Measurements from ENCODE around the gene TMPRSS13. TPM values are rescaled to one million over a fixed set of nuclear protein-coding genes. Genes with fewer than 3 reads are reported as not detected.
A peak's percentile ranks its signal among the peaks of the same experiment; 100 is the strongest.

Gene TMPRSS13
- total and polyA plus RNA-seq, 9 of the 15 experiments (the other 6 are each of a cell fraction or from before 2014, with no cell fraction given) = 0.11 to 0.29 (median 0.15) TPM

DNA sequence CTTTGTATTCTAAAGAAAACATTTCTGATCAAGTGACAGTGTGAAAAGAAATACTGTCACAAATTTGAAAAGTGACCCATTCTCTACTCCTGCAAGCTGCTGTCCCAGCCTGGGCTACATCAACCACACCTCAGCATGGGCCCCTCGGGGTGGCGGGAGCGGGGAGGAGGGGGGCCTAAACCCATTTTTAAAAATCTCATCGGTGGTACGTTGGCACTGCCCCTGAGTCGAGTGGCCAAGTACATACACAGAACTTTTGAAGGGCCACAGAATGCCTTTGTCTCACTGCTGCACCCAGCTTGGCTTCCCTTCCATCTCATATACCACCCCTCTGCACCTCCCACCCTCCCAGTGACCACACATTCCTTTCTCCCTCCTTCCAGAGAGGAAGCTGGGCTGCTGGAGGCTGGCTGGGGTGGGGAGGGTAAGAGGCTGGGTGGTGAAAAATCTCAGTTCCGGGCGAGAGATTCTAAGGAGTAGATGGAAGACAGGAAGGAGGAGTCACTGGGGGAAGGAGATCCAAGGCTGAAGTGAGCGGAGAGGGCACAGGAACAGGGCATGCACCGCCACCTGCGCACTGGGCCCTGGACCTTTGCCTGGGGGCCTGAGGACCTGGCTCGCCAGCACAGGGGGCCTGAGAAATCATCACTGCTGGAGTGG, 73.9 kb downstream of the TMPRSS13 start (continued):
- no peak for TF ChIP-seq PYGO2 (tag; IDR thresholded peaks at IDR 0.05)
- TF ChIP-seq ZNF316 (IDR thresholded peaks at IDR 0.05) = no peak
- no peak for TF ChIP-seq TGIF2 (CRISPR knock-in tag; IDR thresholded peaks at IDR 0.05)

DNA sequence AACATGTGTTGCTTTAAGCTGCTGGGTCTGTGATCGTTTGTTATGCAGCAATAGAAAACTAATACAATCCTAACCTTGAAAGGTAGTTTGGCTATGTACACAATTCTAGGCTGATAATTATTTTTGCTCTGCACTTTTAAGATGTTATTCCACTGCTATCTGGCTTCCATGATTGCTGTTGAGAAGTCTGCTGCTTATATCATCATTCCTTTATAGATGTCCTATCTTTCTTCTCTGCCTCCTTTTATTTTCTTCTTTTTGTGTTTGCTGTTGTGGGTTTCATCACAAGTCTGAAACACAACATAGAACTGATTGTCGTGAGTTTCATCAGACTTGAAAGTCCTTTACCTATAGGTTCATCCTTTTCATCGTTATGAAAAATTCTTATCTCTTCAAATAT, 76.9 kb downstream of the TMPRSS13 start:
- Histone ChIP-seq H3K9me3 (replicated peaks; ENCODE audit: control insufficient read depth, insufficient read depth, low read depth, low read length) (peaks cover 3% of the 10 kb centered on the region; the same call in 1 of the 2 replicates), H3K36me3 (ENCODE audit: control insufficient read depth, insufficient read depth, low read length) (no peaks in the 10 kb centered on the region), H3K9ac (ENCODE audit: insufficient read depth in 1 of 2, low read depth in 2 of 2, low read length in 2 of 2) (no peak overlapping the region), H3K27ac (ENCODE audit: extremely low read depth, low read depth, low read length) (no peak overlapping the region), H3K27me3 (ENCODE audit: control insufficient read depth in 2 of 2, insufficient read depth in 2 of 2, low read length in 2 of 2) (peaks cover 11 to 20% of the 10 kb centered on the region in 2 experiments; a peak in 4 of 5 replicates), H4K20me1 (replicated peaks; ENCODE audit: control insufficient read depth, insufficient read depth, low read length) (no peaks in the 10 kb centered on the region), H2AFZ (ENCODE audit: low read depth, low read length) (no peak overlapping the region), H3K9me1 (ENCODE audit: control insufficient read depth, insufficient read depth, low read length) (no peaks in the 10 kb centered on the region), H3K4me1 (replicated peaks in 1 of 2; ENCODE audit: control insufficient read depth in 2 of 2, insufficient read depth in 2 of 2, low read length in 2 of 2) (no peaks in the 10 kb centered on the region), H3K4me2 (ENCODE audit: insufficient read depth, low read length) (no peak overlapping the region), H3K79me2 (ENCODE audit: control insufficient read depth, insufficient read depth, low read length) (no peaks in the 10 kb centered on the region), H3K4me3 (no peak overlapping the region)
- WGBS (ENCODE audit: insufficient coverage, low coverage, missing lambda C conversion rate) = 2% methylated on average over 3 of the region's 3 CpGs
- CTCF ChIA-PET (ENCODE audit: low intra/inter-chr PET ratio) = no interaction called here
- no TSS peak for BruUV-seq (replicated peaks)
- DNase-seq (ENCODE audit: extremely low read depth in 1 of 4, low spot score in 3 of 4) (no peak), ATAC-seq (no peak), FAIRE-seq (no peak)
- POLR2A ChIA-PET = interaction anchor here (0.8 kb wide), 1 partner anchor 9 kb away, joined by 4 read pairs; no protein-coding TSS in a partner anchor
- intact Hi-C loops (cut with micrococcal nuclease) (no loop called here), in situ Hi-C loops (cut with MboI) (no loop called here)
- TF ChIP-seq ZBED1 (IDR thresholded peaks at IDR 0.05) (no peak), CBX3 (IDR thresholded peaks at IDR 0.05; ENCODE audit: borderline replicate concordance in 1 of 2, low read length in 2 of 2) (peak in 1 of 2 experiments; percentile 76; a peak in 2 of 3 replicates), TRIM24 (IDR thresholded peaks at IDR 0.05) (peak; percentile 16 to 66; a peak in 2 of 4 replicates), TEAD2 (tag; IDR thresholded peaks at IDR 0.05) (0 out of 2 replicates have a peak, but pooled peaks have one; percentile 28), CAMTA2 (CRISPR knock-in tag; conservative IDR thresholded peaks at IDR 0.05) (no peak), TRIM28 (IDR thresholded peaks at IDR 0.05) (peak; percentile 69; the same call in 1 of the 2 replicates)
- TF ChIP-seq, protein P1, sequence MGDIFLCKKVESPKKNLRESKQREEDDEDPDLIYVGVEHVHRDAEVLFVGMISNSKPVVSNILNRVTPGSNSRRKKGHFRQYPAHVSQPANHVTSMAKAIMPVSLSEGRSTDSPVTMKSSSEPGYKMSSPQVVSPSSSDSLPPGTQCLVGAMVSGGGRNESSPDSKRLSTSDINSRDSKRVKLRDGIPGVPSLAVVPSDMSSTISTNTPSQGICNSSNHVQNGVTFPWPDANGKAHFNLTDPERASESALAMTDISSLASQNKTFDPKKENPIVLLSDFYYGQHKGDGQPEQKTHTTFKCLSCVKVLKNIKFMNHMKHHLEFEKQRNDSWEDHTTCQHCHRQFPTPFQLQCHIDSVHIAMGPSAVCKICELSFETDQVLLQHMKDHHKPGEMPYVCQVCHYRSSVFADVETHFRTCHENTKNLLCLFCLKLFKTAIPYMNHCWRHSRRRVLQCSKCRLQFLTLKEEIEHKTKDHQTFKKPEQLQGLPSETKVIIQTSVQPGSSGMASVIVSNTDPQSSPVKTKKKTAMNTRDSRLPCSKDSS (IDR thresholded peaks at IDR 0.05; ENCODE audit: low read depth, partially characterized antibody) = peak; percentile 59

Measured in K562 (cell line).